Activated CD4-positive, alpha-beta T cell treated with anti-CD3 and anti-CD28 coated beads, Interleukin-2, amount 10 ng/mL, durations not matched to agents 24 days and 14 days (primary cell): ENCODE measurements around the gene SFN. TPM values are rescaled to one million over a fixed set of nuclear protein-coding genes. Genes with fewer than 3 reads are reported as not detected.
A peak's percentile ranks its signal among the peaks of the same experiment; 100 is the strongest.

Experiments used
- DNase-seq: peaks from one replicate; pipeline ENCODE4 v3.0.0; 2022
- H3K27ac Mint-ChIP-seq: one replicate; pipeline ENCODE4 v1.8.0; 2022; ENCODE audit warnings: mild to moderate bottlenecking, mixed read lengths
- H3K27me3 Mint-ChIP-seq: one replicate; pipeline ENCODE4 v1.8.0; 2022; ENCODE audit warnings: mixed read lengths
- H3K36me3 Mint-ChIP-seq: one replicate; pipeline ENCODE4 v1.8.0; 2022; ENCODE audit warnings: low read depth, mild to moderate bottlenecking, mixed read lengths
- H3K4me1 Mint-ChIP-seq: one replicate; pipeline ENCODE4 v1.8.0; 2021; ENCODE audit warnings: mixed read lengths
- H3K4me3 Mint-ChIP-seq: one replicate; pipeline ENCODE4 v1.8.0; 2022; ENCODE audit warnings: mild to moderate bottlenecking, moderate library complexity, mixed read lengths
- H3K9me3 Mint-ChIP-seq: one replicate; pipeline ENCODE4 v1.8.0; 2021; ENCODE audit warnings: mixed read lengths
- intact Hi-C: fragments of 100-400 bp; cut with micrococcal nuclease; formaldehyde crosslinking; loops from one replicate; pipeline ENCODE4 v1.15.1; 2023
- total RNA-seq: library from RNA; stranded (reverse); gene quantifications from 2 replicates; pipeline ENCODE4 v1.2.3, GENCODE V29; 2022

SFN gene
- 0.24 and 0.47 TPM in 2 replicates for total RNA-seq

- intact Hi-C loops = no loop called here
- H3K27ac Mint-ChIP-seq = peak within 1 kb of the TSS; percentile 76
- H3K27me3 Mint-ChIP-seq = no peaks in the 10 kb centered on the region
- peak; percentile 82 for DNase-seq
- H3K36me3 Mint-ChIP-seq = peaks cover 2% of the 10 kb centered on the region
- H3K4me1 Mint-ChIP-seq = peaks cover 28% of the 10 kb centered on the region
- no peaks in the 10 kb centered on the region for H3K9me3 Mint-ChIP-seq
- H3K4me3 Mint-ChIP-seq = peak within 1 kb of the TSS; percentile 89
Observed at GRCh38 chr1:26862781-26863684, at the start of gene SFN. Gene SFN, plus strand, starts transcription at chr1:26863149. Its CDS starts 64 bp downstream, at chr1:26863213.

- H3K4me3 Mint-ChIP-seq = no peak overlapping the region
- H3K9me3 Mint-ChIP-seq = no peaks in the 10 kb centered on the region
- H3K36me3 Mint-ChIP-seq = no peaks in the 10 kb centered on the region
- no peaks in the 10 kb centered on the region for H3K27me3 Mint-ChIP-seq
- DNase-seq = no peak
- intact Hi-C loops = no loop called here
- H3K4me1 Mint-ChIP-seq = peaks cover 17% of the 10 kb centered on the region
- no peak overlapping the region for H3K27ac Mint-ChIP-seq
Observed at GRCh38 chr1:26814377-26814776, 48.6 kb upstream of the SFN start.

GRCh38 chr1:26814893-26815292 is 48.1 kb upstream of the SFN start:
- DNase-seq = no peak
- Mint-ChIP-seq H3K4me1 (peaks cover 17% of the 10 kb centered on the region), H3K9me3 (no peaks in the 10 kb centered on the region), H3K4me3 (no peak overlapping the region), H3K27me3 (no peaks in the 10 kb centered on the region), H3K36me3 (no peaks in the 10 kb centered on the region), H3K27ac (no peak overlapping the region)
- intact Hi-C loops = no loop called here

GRCh38 chr1:26820784-26821269 is 42.1 kb upstream of the SFN start:
- no peak overlapping the region for H3K4me3 Mint-ChIP-seq
- no peaks in the 10 kb centered on the region for H3K27me3 Mint-ChIP-seq
- DNase-seq = peak; percentile 75
- H3K4me1 Mint-ChIP-seq = peaks cover 20% of the 10 kb centered on the region
- intact Hi-C loops = no loop called here
- H3K27ac Mint-ChIP-seq = peak overlapping the region; percentile 39
- H3K9me3 Mint-ChIP-seq = no peaks in the 10 kb centered on the region
- H3K36me3 Mint-ChIP-seq = no peaks in the 10 kb centered on the region

DNA sequence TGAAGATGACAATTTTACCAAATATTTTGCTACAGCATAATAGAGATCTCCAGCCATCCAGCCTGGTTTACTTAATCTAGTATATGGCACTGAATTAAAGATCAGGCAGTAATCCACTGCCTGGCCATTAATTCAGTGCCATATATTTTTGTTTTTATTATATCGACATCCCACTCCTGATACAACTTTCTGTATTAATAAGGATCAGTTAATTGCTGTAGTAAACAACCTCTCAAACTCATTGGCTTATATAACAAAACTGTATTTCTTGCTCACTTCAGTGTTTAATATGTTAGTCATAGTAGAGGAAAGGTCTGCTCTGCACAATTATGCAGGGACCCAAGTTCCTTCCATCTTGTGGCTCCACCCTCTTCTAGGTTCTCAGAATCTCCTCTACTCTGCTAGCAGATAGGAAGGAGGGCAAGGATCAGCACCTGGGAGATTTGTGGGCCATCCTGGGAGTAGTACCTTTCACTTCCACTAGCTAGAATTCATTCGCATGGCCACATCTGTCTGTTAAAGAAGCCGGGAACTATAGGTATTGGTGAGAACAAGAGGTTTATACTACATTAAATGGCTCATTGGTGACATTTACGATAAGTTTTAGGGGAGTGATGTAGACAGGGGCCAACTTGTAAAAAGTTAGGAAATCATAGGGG is 40.1 kb upstream of the SFN start:
- Mint-ChIP-seq H3K27me3 (no peaks in the 10 kb centered on the region), H3K27ac (no peak overlapping the region), H3K4me3 (no peak overlapping the region), H3K9me3 (no peaks in the 10 kb centered on the region), H3K4me1 (peaks cover 29% of the 10 kb centered on the region), H3K36me3 (peaks cover 9% of the 10 kb centered on the region)
- DNase-seq = no peak
- intact Hi-C loops = no loop called here

DNA sequence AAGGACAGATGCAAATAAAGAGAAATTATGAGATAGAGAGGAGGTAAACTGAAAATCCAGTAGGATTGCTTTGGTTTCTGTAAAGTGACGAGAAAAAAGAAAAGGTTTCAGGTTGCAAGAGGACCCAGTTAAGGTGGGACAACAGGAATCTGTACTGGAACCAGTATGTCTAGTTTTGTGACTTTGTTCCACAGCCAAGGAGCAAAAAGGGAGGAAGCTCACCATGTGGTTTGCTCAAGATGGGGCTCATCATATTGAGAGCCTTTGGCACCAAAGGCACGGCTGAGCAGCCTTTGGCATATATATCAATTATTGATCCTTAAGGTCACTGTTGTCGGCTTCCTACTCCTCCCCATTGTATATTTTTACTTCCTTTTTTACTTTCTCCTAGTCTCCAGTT is 38.2 kb upstream of the SFN start:
- no peak for DNase-seq
- H3K4me3 Mint-ChIP-seq = no peak overlapping the region
- H3K9me3 Mint-ChIP-seq = no peaks in the 10 kb centered on the region
- peaks cover 45% of the 10 kb centered on the region for H3K4me1 Mint-ChIP-seq
- no peaks in the 10 kb centered on the region for H3K27me3 Mint-ChIP-seq
- H3K36me3 Mint-ChIP-seq = peaks cover 24% of the 10 kb centered on the region
- intact Hi-C loops = no loop called here
- H3K27ac Mint-ChIP-seq = no peak overlapping the region

DNA sequence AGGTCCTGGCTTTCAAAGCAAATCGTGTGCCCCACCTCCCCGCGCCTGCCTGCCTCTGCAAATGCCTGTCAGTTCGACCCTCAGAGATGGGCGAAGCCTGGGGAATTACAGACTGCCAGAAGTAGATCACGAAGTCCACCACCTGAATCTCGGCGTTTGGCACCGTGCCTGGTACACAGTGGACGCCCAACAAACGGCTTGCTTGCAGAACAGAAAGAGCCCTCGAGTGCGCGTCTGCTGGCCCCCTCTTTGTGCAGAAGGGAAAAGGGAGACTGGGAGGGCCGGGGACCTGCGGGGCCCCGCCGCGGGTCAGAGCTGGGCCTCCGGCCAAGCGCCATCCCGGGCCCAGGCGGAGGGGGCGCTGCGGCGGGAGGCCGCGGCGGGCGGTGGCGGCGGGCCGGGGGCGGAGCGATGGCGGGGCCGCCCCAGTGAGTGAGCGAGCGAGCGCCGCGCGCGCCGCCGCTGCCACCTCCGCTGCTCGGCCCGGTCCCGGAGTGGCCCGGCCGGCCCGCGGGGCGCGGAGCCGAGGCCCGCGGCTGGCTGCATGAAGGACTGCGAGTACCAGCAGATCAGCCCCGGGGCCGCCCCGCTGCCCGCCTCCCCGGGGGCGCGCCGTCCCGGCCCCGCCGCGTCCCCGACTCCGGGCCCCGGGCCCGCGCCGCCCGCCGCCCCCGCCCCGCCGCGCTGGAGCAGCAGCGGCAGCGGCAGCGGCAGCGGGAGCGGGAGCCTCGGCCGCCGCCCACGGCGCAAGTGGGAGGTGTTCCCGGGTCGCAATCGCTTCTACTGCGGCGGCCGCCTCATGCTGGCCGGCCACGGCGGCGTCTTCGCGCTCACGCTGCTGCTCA is 36.5 kb upstream of the SFN start, which contains the start of gene ZDHHC18:
TSS of gene ZDHHC18 (plus strand) at position 428 of the 845 bp plus-strand sequence. CDS start at position 545, 117 bp downstream.
- H3K9me3 Mint-ChIP-seq = no peaks in the 10 kb centered on the region
- peaks cover 32% of the 10 kb centered on the region for H3K36me3 Mint-ChIP-seq
- DNase-seq = peak; percentile 95
- no peaks in the 10 kb centered on the region for H3K27me3 Mint-ChIP-seq
- peaks cover 45% of the 10 kb centered on the region for H3K4me1 Mint-ChIP-seq
- intact Hi-C loops = loop anchor here (1.0 to 2.0 kb wide), 2 partner anchors 37 to 38 kb away; no protein-coding TSS in a partner anchor
- peak within 1 kb of the TSS; percentile 95 for H3K27ac Mint-ChIP-seq
- H3K4me3 Mint-ChIP-seq = peak within 1 kb of the TSS; percentile 94

DNA sequence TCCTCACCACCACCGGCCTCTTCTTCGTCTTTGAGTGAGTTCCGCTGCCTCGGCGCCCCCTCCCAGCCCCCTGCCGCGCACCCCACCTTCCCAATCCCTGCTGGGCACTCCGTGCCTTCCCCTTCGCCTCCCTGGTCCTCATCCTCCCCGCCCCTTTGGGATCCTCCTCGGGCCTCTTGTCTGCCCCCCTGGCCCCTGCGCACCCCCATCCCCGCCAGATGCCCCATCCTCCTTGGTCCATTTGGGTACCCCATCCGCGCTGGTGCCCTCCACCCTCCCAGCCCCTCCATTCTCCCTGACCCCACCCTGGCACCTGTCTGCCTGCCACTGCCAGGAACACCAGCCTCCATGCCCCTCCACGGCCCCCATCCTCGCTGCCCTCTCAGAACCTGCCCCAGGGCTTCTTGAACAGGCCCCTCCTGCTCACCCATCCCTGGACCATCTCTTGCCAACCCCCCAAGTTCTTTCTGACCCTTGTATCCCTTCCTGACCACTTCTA is 35.8 kb upstream of the SFN start:
- intact Hi-C loops = loop anchor here (1.0 to 2.0 kb wide), 2 partner anchors 38 kb away; no protein-coding TSS in a partner anchor
- no peaks in the 10 kb centered on the region for H3K27me3 Mint-ChIP-seq
- peak overlapping the region; percentile 94 for H3K4me3 Mint-ChIP-seq
- no peaks in the 10 kb centered on the region for H3K9me3 Mint-ChIP-seq
- DNase-seq = peak; percentile 64
- peaks cover 36% of the 10 kb centered on the region for H3K36me3 Mint-ChIP-seq
- H3K4me1 Mint-ChIP-seq = peaks cover 51% of the 10 kb centered on the region
- H3K27ac Mint-ChIP-seq = peak overlapping the region; percentile 90

GRCh38 chr1:26827663-26828062 is 35.3 kb upstream of the SFN start:
- H3K4me1 Mint-ChIP-seq = peaks cover 56% of the 10 kb centered on the region
- peak overlapping the region; percentile 90 for H3K27ac Mint-ChIP-seq
- intact Hi-C loops = loop anchor here (1.0 to 2.0 kb wide), 2 partner anchors 37 to 38 kb away; no protein-coding TSS in a partner anchor
- no peaks in the 10 kb centered on the region for H3K9me3 Mint-ChIP-seq
- no peaks in the 10 kb centered on the region for H3K27me3 Mint-ChIP-seq
- DNase-seq = no peak
- peaks cover 41% of the 10 kb centered on the region for H3K36me3 Mint-ChIP-seq
- peak overlapping the region; percentile 94 for H3K4me3 Mint-ChIP-seq

DNA sequence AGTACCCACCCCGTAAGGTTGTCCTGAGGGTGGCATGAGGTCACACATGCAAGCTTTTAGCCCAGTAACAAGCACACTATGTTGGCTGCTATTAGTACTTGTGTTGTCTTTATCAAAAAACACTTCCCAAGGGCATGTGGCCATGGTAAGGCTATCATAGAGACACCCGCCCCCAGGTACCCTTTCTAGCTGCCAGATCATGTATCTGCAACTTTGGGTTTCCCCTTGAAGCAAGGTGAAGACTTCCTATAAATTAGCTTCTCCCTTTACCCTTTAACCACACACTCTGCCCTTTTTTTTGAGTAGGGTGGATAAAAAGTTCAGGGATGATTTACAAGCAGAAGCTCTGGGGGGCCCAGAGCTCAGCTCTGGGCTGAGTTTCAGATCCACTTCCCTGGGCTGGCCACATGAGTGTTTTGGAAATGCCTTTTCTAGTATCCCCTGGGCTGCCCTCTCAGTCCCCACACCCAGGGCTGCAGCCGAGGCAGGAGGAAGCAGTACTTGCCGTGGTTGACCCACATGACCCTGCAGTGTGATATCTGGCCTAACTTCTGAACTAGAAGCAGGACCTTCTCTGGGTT is 34.4 kb upstream of the SFN start:
- H3K27ac Mint-ChIP-seq = peak overlapping the region; percentile 90
- peak overlapping the region; percentile 94 for H3K4me3 Mint-ChIP-seq
- peaks cover 61% of the 10 kb centered on the region for H3K4me1 Mint-ChIP-seq
- peak; percentile 67 for DNase-seq
- intact Hi-C loops = no loop called here
- no peaks in the 10 kb centered on the region for H3K9me3 Mint-ChIP-seq
- no peaks in the 10 kb centered on the region for H3K27me3 Mint-ChIP-seq
- H3K36me3 Mint-ChIP-seq = peaks cover 49% of the 10 kb centered on the region

DNA sequence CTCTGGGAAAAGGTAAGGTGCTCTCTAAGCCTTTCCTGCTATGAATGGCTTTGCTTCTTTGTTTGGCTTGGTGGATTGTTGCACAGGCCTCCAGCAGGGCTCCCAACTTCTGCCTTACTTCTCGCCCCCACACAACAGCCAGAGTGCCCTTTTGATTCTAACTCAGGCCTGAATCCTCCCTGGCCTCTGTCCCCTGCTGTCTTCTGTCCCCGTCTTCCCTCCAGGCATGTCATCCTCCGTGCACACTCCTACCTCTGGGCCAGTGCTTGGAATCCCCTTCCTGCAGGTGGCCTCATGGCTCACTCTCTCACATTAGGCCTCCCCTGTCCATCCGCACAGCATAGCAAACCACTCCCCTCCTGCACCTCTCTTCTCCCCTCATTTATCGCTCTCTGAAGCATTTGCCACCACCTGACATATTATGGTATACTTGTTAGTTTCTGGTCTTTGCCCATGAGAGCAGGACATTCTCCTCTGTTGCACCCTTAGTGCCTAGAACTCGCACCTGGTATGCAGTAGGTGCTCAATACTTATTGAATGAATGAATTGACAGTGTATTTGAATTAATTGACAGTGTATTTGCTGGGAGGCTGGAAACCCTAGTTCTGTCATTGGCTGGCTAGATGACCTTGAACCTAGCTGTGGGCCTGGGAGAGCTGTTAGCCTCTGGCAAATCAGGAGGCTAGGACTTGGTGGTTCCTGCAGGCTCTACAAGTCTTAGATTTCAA is 33.6 kb upstream of the SFN start:
- Mint-ChIP-seq H3K27ac (peak overlapping the region; percentile 90), H3K9me3 (no peaks in the 10 kb centered on the region), H3K4me1 (peaks cover 70% of the 10 kb centered on the region), H3K4me3 (peak overlapping the region; percentile 94), H3K36me3 (peaks cover 58% of the 10 kb centered on the region), H3K27me3 (no peaks in the 10 kb centered on the region)
- intact Hi-C loops = no loop called here
- no peak for DNase-seq

- no peaks in the 10 kb centered on the region for H3K9me3 Mint-ChIP-seq
- no peak for DNase-seq
- no peaks in the 10 kb centered on the region for H3K27me3 Mint-ChIP-seq
- H3K4me1 Mint-ChIP-seq = peaks cover 71% of the 10 kb centered on the region
- H3K36me3 Mint-ChIP-seq = peaks cover 73% of the 10 kb centered on the region
- intact Hi-C loops = no loop called here
- H3K27ac Mint-ChIP-seq = peak overlapping the region; percentile 92
- H3K4me3 Mint-ChIP-seq = peak overlapping the region; percentile 42
Observed at GRCh38 chr1:26831059-26831458, 31.9 kb upstream of the SFN start.
